HCT116 (cell line): Measurements from ENCODE around the gene SYNJ2. TPM values are rescaled to one million over a fixed set of nuclear protein-coding genes. Genes with fewer than 3 reads are reported as not detected.

ENCODE experiments used
- ATAC-seq: fragments of 200-7000 bp; cut with Tn5 transposase; 2 replicates; pipeline ENCODE4 v1.9.1; 2020; ENCODE audit warnings: mild to moderate bottlenecking, moderate library complexity
- BruUV-seq: library from RNA; stranded (reverse); fragments of 400-500 nt; replicated peaks from 2 replicates; lab custom pipeline; 2021; lab: Mats Ljungman, UMichigan
- CTCF ChIA-PET: fragments of 300-600 bp; sonication (Branson Sonifier 250); formaldehyde crosslinking; loops from one replicate; lab custom pipeline; 2021; ENCODE audit warnings: antibody characterized with exemption; lab: Charles Lee
- POLR2A ChIA-PET: fragments of 300-600, 350-600 bp; sonication (Branson Sonifier 250); formaldehyde crosslinking; loops from one replicate; lab custom pipeline; 2021; ENCODE audit warnings: antibody characterized with exemption; lab: Charles Lee
- RAD21 ChIA-PET, 2 experiments: fragments of 300-600 bp; sonication (Branson Sonifier 250); formaldehyde crosslinking; loops; one replicate each; lab custom pipeline; 2023; ENCODE audit warnings: low total read pairs in 2 of 2; ENCODE audit not compliant: uncharacterized antibody in 2 of 2, unreplicated experiment in 2 of 2, low non-redundant PET in 1 of 2; lab: Charles Lee
- DNase-seq: peaks from one replicate; pipeline ENCODE4 v3.0.0-alpha.2; 2010; ENCODE audit warnings: low read depth, low spot score
- H2AFZ ChIP-seq: fragments of 200-600 bp; shearing (Covaris generic), sonication (generic); 2 replicates; pipeline ENCODE4 v1.6.1; 2017; ENCODE audit warnings: low read depth, mixed run types, mixed read lengths, antibody characterized with exemption, low read length; ENCODE audit not compliant: poor library complexity, severe bottlenecking
- H3K27ac ChIP-seq: 2 replicates; pipeline ENCODE4 v1.5.1; 2012; ENCODE audit warnings: low read depth, low read length
- H3K27me3 ChIP-seq: fragments of 200-600 bp; sonication (generic); 2 replicates; pipeline ENCODE4 v1.6.1; 2016; ENCODE audit warnings: mixed run types, low read length, mixed read lengths; ENCODE audit not compliant: insufficient read depth
- H3K36me3 ChIP-seq, 2 experiments: fragments of 200-500 bp in 1 of 2; fragments of 200-600 bp in 1 of 2; sonication (Bioruptor generic) in 1 of 2; sonication (generic) in 1 of 2; 2 replicates each; pipeline versions ENCODE4 v1.5.1 to v1.6.1; 2014 to 2016; ENCODE audit warnings: low read length in 2 of 2, inconsistent platforms in 1 of 2, mixed read lengths in 1 of 2, mixed run types in 1 of 2; ENCODE audit not compliant: insufficient read depth in 2 of 2, control insufficient read depth in 1 of 2
- H3K4me1 ChIP-seq, 2 experiments: fragments of 200-600 bp in 1 of 2; sonication (generic) in 1 of 2; 2 replicates each; pipeline versions ENCODE4 v1.5.1 to v1.6.1; 2012 to 2017; ENCODE audit warnings: low read length in 2 of 2, inconsistent platforms in 1 of 2, mild to moderate bottlenecking in 1 of 2, mixed read lengths in 1 of 2, mixed run types in 1 of 2, moderate library complexity in 1 of 2; ENCODE audit not compliant: insufficient read depth in 2 of 2, control insufficient read depth in 1 of 2
- H3K4me2 ChIP-seq: fragments of 200-600 bp; sonication (generic); 2 replicates; pipeline ENCODE4 v1.6.1; 2017; ENCODE audit warnings: mixed run types, low read length, mixed read lengths
- H3K4me3 ChIP-seq, 2 experiments: fragments of 200-600 bp in 1 of 2; sonication (generic) in 1 of 2; replicated peaks in 1 of 2; 2 replicates each; pipeline ENCODE4 v1.5.1; 2011 to 2016; ENCODE audit warnings: low read length in 2 of 2, control low read depth in 1 of 2, low read depth in 1 of 2, mild to moderate bottlenecking in 1 of 2, mixed read lengths in 1 of 2, mixed run types in 1 of 2
- H3K79me2 ChIP-seq: fragments of 200-600 bp; sonication (generic); 2 replicates; pipeline ENCODE4 v1.6.1; 2017; ENCODE audit warnings: mild to moderate bottlenecking, mixed run types, low read length, moderate library complexity, mixed read lengths; ENCODE audit not compliant: insufficient read depth
- H3K9ac ChIP-seq: fragments of 200-600 bp; sonication (generic); 2 replicates; pipeline ENCODE4 v1.6.1; 2016; ENCODE audit warnings: low read length, mixed read lengths
- H3K9me2 ChIP-seq: fragments of 200-600 bp; sonication (generic), shearing (Covaris generic); 2 replicates; pipeline ENCODE4 v1.6.1; 2017; ENCODE audit warnings: mixed run types, mild to moderate bottlenecking, moderate library complexity; ENCODE audit not compliant: insufficient read depth
- H3K9me3 ChIP-seq, 2 experiments: fragments of 200-500 bp in 1 of 2; fragments of 200-600 bp in 1 of 2; sonication (Bioruptor generic) in 1 of 2; sonication (generic) in 1 of 2; 2 replicates each; pipeline ENCODE4 v1.6.1; 2014 to 2017; ENCODE audit warnings: low read length in 2 of 2, mixed read lengths in 2 of 2, inconsistent platforms in 1 of 2, low read depth in 1 of 2, mild to moderate bottlenecking in 1 of 2, mixed run types in 1 of 2, moderate library complexity in 1 of 2; ENCODE audit not compliant: control insufficient read depth in 1 of 2, insufficient read depth in 1 of 2
- H4K20me1 ChIP-seq: fragments of 200-600 bp; sonication (generic), shearing (Covaris generic); 2 replicates; pipeline ENCODE4 v1.6.1; 2017; ENCODE audit warnings: mixed run types, mild to moderate bottlenecking, moderate library complexity; ENCODE audit not compliant: insufficient read depth
- CBX3 ChIP-seq: IDR thresholded peaks from 2 replicates; pipeline ENCODE4 v1.6.1; 2012; ENCODE audit warnings: low read depth
- CEBPB ChIP-seq: IDR thresholded peaks from 2 replicates; pipeline ENCODE4 v1.6.1; 2012; ENCODE audit warnings: low read depth
- EZH2 ChIP-seq: fragments of 200-600 bp; sonication (generic); IDR thresholded peaks from 2 replicates; pipeline ENCODE4 v1.6.1; 2017; ENCODE audit warnings: antibody characterized with exemption, mixed run types
- FOSL1 ChIP-seq: IDR thresholded peaks from 2 replicates; pipeline ENCODE4 v1.6.1; 2012; ENCODE audit warnings: low read depth
- JUND ChIP-seq: IDR thresholded peaks from 2 replicates; pipeline ENCODE4 v1.6.1; 2012
- POLR2A ChIP-seq: IDR thresholded peaks from 2 replicates; pipeline ENCODE4 v1.7.0; 2011; ENCODE audit warnings: borderline replicate concordance; ENCODE audit not compliant: insufficient read depth, insufficient read length; ENCODE audit errors: extremely low read depth
- RAD21 ChIP-seq: IDR thresholded peaks from 2 replicates; pipeline ENCODE4 v1.6.1; 2012; ENCODE audit warnings: low read depth, mild to moderate bottlenecking
- SIN3A ChIP-seq: IDR thresholded peaks from 2 replicates; pipeline ENCODE4 v1.6.1; 2012; ENCODE audit warnings: low read depth
- SP1 ChIP-seq: IDR thresholded peaks from 2 replicates; pipeline ENCODE4 v1.6.1; 2012; ENCODE audit warnings: low read depth
- TCF7L2 ChIP-seq: IDR thresholded peaks from 2 replicates; pipeline ENCODE4 v1.7.0; 2011; ENCODE audit warnings: borderline replicate concordance, inconsistent platforms; ENCODE audit not compliant: insufficient read depth, insufficient read length; ENCODE audit errors: extremely low read depth
- YY1 ChIP-seq: IDR thresholded peaks from 2 replicates; pipeline ENCODE4 v1.6.1; 2011; ENCODE audit warnings: low read length, low read depth, moderate library complexity, mild to moderate bottlenecking; ENCODE audit not compliant: insufficient replicate concordance; ENCODE audit errors: extremely low read depth
- ZFX ChIP-seq: fragments of 450-650 bp; IDR thresholded peaks from 2 replicates; pipeline ENCODE4 v1.6.1; 2017
- intact Hi-C: fragments of 100-400 bp; cut with micrococcal nuclease; formaldehyde crosslinking; loops from 2 replicates; pipeline ENCODE4 v1.10.0; 2022
- total RNA-seq: library from RNA; stranded (reverse); gene quantifications from one replicate; pipeline ENCODE4 v1.2.1, GENCODE V29; 2021; ENCODE audit not compliant: unreplicated experiment
- TF ChIP-seq, protein P1 (sequence below), 3 experiments: fragments of 200-600 bp in 1 of 3; sonication (generic) in 1 of 3; IDR thresholded peaks in 2 of 3; conservative IDR thresholded peaks in 1 of 3; 2 replicates each; pipeline ENCODE4 v1.5.1; 2012 to 2017; ENCODE audit warnings: low read depth in 2 of 3, low read length in 2 of 3, antibody characterized with exemption in 1 of 3, borderline replicate concordance in 1 of 3, control low read depth in 1 of 3, mild to moderate bottlenecking in 1 of 3, mixed read lengths in 1 of 3, mixed run types in 1 of 3, moderate library complexity in 1 of 3; ENCODE audit not compliant: insufficient read depth in 1 of 3
- TF ChIP-seq, protein P2 (sequence below): IDR thresholded peaks from 2 replicates; pipeline ENCODE4 v1.6.1; 2012; ENCODE audit warnings: low read depth

Gene SYNJ2
- total RNA-seq, 1 experiment from 2014 or later: 23.9 TPM

DNA sequence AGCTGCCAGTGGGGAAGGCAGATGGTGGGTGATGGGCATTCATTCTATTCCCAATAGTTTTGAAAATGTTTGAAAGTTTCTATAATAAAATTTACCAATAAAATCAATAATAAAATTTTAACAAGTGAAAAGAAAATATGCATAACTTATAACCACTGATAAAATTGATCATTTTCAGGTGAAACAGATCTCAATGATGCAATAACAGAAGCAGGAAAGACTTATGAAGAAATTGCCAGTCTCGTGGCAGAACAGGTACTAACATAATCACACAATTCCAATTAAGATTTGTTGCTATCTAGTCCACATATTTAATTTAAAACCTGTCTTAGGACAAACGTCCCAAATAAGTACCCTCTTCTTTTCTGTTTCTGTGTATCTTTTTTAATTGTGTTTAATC lies 45.9 kb upstream of the SYNJ2 start:
- Histone ChIP-seq H3K27ac (no peak overlapping the region), H2AFZ (no peak overlapping the region), H3K9ac (no peak overlapping the region), H3K4me2 (no peak overlapping the region), H3K36me3 (peaks cover 31% of the 10 kb centered on the region in 2 experiments), H3K4me3 (no peak overlapping the region), H3K9me3 (no peaks in the 10 kb centered on the region), H3K27me3 (no peaks in the 10 kb centered on the region), H3K9me2 (no peaks in the 10 kb centered on the region), H3K79me2 (no peaks in the 10 kb centered on the region), H3K4me1 (no peaks in the 10 kb centered on the region), H4K20me1 (no peaks in the 10 kb centered on the region)
- intact Hi-C loops: no loop called here
- no TSS peak for BruUV-seq
- DNase-seq (no peak), ATAC-seq (no peak)
- ChIA-PET RAD21 (no interaction called here), CTCF (no interaction called here), POLR2A (no interaction called here)
- no peak for TF ChIP-seq SIN3A
- TF ChIP-seq SP1: no peak
- TF ChIP-seq FOSL1: no peak
- TF ChIP-seq ZFX: no peak
- TF ChIP-seq, protein P1, sequence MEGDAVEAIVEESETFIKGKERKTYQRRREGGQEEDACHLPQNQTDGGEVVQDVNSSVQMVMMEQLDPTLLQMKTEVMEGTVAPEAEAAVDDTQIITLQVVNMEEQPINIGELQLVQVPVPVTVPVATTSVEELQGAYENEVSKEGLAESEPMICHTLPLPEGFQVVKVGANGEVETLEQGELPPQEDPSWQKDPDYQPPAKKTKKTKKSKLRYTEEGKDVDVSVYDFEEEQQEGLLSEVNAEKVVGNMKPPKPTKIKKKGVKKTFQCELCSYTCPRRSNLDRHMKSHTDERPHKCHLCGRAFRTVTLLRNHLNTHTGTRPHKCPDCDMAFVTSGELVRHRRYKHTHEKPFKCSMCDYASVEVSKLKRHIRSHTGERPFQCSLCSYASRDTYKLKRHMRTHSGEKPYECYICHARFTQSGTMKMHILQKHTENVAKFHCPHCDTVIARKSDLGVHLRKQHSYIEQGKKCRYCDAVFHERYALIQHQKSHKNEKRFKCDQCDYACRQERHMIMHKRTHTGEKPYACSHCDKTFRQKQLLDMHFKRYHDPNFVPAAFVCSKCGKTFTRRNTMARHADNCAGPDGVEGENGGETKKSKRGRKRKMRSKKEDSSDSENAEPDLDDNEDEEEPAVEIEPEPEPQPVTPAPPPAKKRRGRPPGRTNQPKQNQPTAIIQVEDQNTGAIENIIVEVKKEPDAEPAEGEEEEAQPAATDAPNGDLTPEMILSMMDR (IDR thresholded peaks at IDR 0.05 in 2 of 3, conservative IDR thresholded peaks at IDR 0.05 in 1 of 3; ENCODE audit: borderline replicate concordance in 1 of 3, insufficient read depth in 1 of 3, low read depth in 2 of 3, low read length in 2 of 3): no peak
- TF ChIP-seq CEBPB: no peak
- TF ChIP-seq, protein P2, sequence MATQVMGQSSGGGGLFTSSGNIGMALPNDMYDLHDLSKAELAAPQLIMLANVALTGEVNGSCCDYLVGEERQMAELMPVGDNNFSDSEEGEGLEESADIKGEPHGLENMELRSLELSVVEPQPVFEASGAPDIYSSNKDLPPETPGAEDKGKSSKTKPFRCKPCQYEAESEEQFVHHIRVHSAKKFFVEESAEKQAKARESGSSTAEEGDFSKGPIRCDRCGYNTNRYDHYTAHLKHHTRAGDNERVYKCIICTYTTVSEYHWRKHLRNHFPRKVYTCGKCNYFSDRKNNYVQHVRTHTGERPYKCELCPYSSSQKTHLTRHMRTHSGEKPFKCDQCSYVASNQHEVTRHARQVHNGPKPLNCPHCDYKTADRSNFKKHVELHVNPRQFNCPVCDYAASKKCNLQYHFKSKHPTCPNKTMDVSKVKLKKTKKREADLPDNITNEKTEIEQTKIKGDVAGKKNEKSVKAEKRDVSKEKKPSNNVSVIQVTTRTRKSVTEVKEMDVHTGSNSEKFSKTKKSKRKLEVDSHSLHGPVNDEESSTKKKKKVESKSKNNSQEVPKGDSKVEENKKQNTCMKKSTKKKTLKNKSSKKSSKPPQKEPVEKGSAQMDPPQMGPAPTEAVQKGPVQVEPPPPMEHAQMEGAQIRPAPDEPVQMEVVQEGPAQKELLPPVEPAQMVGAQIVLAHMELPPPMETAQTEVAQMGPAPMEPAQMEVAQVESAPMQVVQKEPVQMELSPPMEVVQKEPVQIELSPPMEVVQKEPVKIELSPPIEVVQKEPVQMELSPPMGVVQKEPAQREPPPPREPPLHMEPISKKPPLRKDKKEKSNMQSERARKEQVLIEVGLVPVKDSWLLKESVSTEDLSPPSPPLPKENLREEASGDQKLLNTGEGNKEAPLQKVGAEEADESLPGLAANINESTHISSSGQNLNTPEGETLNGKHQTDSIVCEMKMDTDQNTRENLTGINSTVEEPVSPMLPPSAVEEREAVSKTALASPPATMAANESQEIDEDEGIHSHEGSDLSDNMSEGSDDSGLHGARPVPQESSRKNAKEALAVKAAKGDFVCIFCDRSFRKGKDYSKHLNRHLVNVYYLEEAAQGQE: no peak
- no peak for TF ChIP-seq CBX3
- TF ChIP-seq TCF7L2: no peak
- no peak for TF ChIP-seq YY1
- no peak for TF ChIP-seq EZH2
- TF ChIP-seq POLR2A: no peak
- no peak for TF ChIP-seq JUND
- no peak for TF ChIP-seq RAD21
